Measurements from ENCODE around the gene SLC19A2.
"Not testable (repeated sequence)": the region's sequence is repeated elsewhere in the genome, so short reads cannot be mapped to it uniquely, and the experiment has no call there.

The SLC19A2 gene

GRCh38 chr1:169485431-169486280 is at the start of gene SLC19A2:
TSS of gene SLC19A2 (minus strand) at chr1:169485944. CDS start at chr1:169485766, 178 bp downstream.
- peak; percentile 90 to 100 (median 98) for DNase-seq

- DNase-seq, result no peak
Measured at GRCh38 chr1:169534653-169535052, 48.9 kb upstream of the SLC19A2 start.

- DNase-seq, result not testable (repeated sequence)
Measured at GRCh38 chr1:169533528-169534190, 47.9 kb upstream of the SLC19A2 start.

GRCh38 chr1:169530448-169530847 is 44.7 kb upstream of the SLC19A2 start:
- no peak for DNase-seq

- no peak for DNase-seq
Measured at GRCh38 chr1:169529068-169529642, 43.4 kb upstream of the SLC19A2 start.

GRCh38 chr1:169528215-169529067 is 42.7 kb upstream of the SLC19A2 start:
- DNase-seq, result no peak

GRCh38 chr1:169527451-169528214 is 41.9 kb upstream of the SLC19A2 start:
- DNase-seq, result no peak

GRCh38 chr1:169527001-169527400 is 41.3 kb upstream of the SLC19A2 start:
- DNase-seq, result no peak

- no peak for DNase-seq
Measured at GRCh38 chr1:169526120-169526832, 40.5 kb upstream of the SLC19A2 start.

- DNase-seq, result no peak
Measured at GRCh38 chr1:169525391-169525790, 39.6 kb upstream of the SLC19A2 start.

GRCh38 chr1:169523904-169524303 is 38.2 kb upstream of the SLC19A2 start:
- no peak for DNase-seq

GRCh38 chr1:169521226-169521625 is 35.5 kb upstream of the SLC19A2 start:
- DNase-seq, result no peak

GRCh38 chr1:169517558-169518186 is 31.9 kb upstream of the SLC19A2 start:
- no peak for DNase-seq

GRCh38 chr1:169515641-169516040 is 29.9 kb upstream of the SLC19A2 start:
- DNase-seq, result no peak

GRCh38 chr1:169514566-169515270 is 29.0 kb upstream of the SLC19A2 start:
- no peak for DNase-seq

- DNase-seq, result no peak
Measured at GRCh38 chr1:169513208-169513607, 27.5 kb upstream of the SLC19A2 start.

- no peak for DNase-seq
Measured at GRCh38 chr1:169511316-169512005, 25.7 kb upstream of the SLC19A2 start.

GRCh38 chr1:169510060-169510459 is 24.3 kb upstream of the SLC19A2 start:
- DNase-seq, result no peak

Measured in amygdala (tissue), 56 donors.